Fibroblast of lung (primary cell): ENCODE results near the gene TXNL4B.

Experiments
- CTCF ChIP-seq, 2 donors: IDR thresholded peaks in 1 of 2; conservative IDR thresholded peaks in 1 of 2; 1 replicate in 1 of 2; 2 replicates in 1 of 2; pipeline ENCODE4 v1.5.1; 2011 to 2012; ENCODE audit warnings: low read length in 2 of 2, control low read depth in 1 of 2, inconsistent platforms in 1 of 2, low read depth in 1 of 2, mild to moderate bottlenecking in 1 of 2
- EZH2 ChIP-seq: IDR thresholded peaks from 2 replicates; pipeline ENCODE4 v1.5.1; 2012; ENCODE audit warnings: low read length, control low read depth, mild to moderate bottlenecking; ENCODE audit errors: missing control alignments

DNA sequence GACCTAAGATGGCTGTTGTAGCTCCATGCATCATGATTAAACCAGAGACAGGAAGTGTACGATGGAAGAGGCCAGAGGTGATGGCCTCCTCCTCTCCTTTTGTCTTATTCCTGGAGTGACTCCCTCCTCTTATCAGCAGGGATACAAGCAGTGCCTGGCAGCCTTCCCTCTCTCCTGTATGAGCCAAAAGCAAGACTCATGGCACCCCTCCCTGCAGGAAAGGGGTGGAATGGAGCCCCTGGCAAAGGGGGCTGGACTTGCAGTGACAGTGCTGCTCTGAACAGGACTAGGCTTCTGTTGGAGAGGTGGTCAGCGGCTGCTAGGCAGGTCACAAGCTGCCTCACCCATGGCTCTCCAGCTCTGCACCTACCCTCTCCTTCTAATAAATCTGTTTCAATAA lies 8.4 kb downstream of the TXNL4B start:
- no peak for TF ChIP-seq CTCF (conservative IDR thresholded peaks at IDR 0.05 in 1 of 2, IDR thresholded peaks at IDR 0.05 in 1 of 2; ENCODE audit: low read depth in 1 of 2, low read length in 2 of 2)
- TF ChIP-seq EZH2, result no peak
